ENCODE measurements around the gene COL12A1.

Gene COL12A1

GRCh38 chr6:75176076-75176582 lies 29.7 kb downstream of the COL12A1 start:
- DNase-seq, result no peak

- no peak for DNase-seq
Measured at GRCh38 chr6:75171986-75172385, 33.9 kb downstream of the COL12A1 start.

DNA sequence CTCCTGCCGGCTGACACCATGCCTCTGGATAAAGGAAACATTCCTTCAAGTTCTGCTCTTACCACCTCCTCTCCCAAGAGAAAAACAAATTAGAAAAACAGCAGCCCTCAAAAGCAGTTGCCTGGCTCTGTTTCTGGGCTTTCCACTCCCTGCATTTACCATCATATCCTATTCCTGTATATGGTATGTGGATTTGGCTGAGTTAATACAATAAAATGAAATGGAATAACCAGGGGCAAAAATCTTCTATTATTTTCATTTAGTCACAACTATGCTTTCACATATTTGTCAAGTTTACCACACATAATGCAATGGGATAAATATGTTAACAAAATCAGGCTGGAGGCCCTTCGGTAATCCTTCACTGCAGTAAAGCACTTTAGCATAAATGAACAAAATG lies 34.3 kb downstream of the COL12A1 start:
- DNase-seq, result no peak

- no peak for DNase-seq
Measured at GRCh38 chr6:75170691-75171560, 34.9 kb downstream of the COL12A1 start.

- DNase-seq, result no peak
Measured at GRCh38 chr6:75169689-75170586, 35.9 kb downstream of the COL12A1 start.

GRCh38 chr6:75167851-75168250 lies 38.0 kb downstream of the COL12A1 start:
- DNase-seq, result no peak

GRCh38 chr6:75167325-75167724 lies 38.5 kb downstream of the COL12A1 start:
- DNase-seq, result no peak

- DNase-seq, result no peak
Measured at GRCh38 chr6:75166773-75167172, 39.1 kb downstream of the COL12A1 start.

DNA sequence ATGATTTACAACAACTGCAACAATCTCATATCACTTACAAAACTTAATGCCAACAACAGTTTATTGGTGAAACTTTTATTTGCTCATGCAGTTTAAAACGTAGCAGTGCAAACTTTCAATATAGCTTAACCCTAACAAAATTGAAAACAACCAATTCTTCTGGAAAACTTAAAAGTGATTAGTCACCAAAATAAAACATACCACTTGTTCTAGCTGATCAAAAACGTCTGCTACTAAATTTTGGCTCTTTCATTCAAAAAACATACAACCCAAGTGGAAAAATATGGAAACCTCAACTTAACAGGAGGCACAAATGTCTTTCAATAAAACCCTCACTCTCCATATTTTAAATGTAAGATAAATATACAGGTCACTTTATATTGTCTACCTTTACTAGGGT lies 39.6 kb downstream of the COL12A1 start:
- no peak for DNase-seq

DNA sequence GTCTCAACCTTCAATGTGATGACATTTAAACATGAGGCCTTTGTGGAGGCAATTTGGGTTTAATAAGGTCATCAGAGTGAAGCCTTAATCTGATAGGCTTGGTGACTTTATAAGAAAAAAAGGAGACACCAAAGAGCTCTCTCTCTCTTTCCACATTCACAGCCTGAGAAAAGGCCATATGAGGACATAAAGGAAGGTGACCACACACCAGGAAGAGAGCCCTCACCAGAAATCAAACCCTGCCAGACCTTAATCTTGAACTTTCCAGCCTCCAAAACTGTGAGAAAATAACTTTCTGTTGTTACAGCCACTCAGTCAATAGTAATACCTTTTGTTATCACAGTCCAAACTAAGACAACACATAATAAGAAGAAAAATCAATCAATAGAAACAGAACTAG lies 47.7 kb downstream of the COL12A1 start:
- no peak for DNase-seq

DNA sequence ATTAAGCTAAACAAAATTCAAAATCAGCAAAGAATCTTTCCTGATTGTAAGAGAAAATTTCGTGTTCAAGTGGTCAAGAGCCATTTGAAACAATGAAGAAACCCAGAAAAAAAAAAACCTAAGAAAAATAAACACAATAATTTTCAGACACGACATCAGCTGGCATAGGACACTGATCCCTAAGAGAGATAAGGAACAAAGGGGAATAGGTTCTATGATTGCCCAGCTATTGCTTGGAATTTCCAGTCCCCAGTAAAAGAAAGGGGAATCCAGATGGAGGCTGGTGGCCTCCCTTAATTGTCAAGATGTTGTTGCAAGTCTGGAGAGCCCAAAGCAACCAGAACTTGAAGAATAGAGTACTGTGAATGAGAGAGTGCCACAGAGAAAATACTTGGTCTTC lies 48.5 kb downstream of the COL12A1 start:
- no peak for DNase-seq

- no peak for DNase-seq
Measured at GRCh38 chr6:75156186-75156878, 49.5 kb downstream of the COL12A1 start.

GRCh38 chr6:75155631-75156030 lies 50.2 kb downstream of the COL12A1 start:
- DNase-seq, result no peak

- no peak for DNase-seq
Measured at GRCh38 chr6:75154973-75155372, 50.9 kb downstream of the COL12A1 start.

- no peak for DNase-seq
Measured at GRCh38 chr6:75150685-75151412, 55.0 kb downstream of the COL12A1 start.

GRCh38 chr6:75149696-75150095 lies 56.2 kb downstream of the COL12A1 start:
- DNase-seq, result no peak

- no peak for DNase-seq
Measured at GRCh38 chr6:75149240-75149639, 56.6 kb downstream of the COL12A1 start.

DNA sequence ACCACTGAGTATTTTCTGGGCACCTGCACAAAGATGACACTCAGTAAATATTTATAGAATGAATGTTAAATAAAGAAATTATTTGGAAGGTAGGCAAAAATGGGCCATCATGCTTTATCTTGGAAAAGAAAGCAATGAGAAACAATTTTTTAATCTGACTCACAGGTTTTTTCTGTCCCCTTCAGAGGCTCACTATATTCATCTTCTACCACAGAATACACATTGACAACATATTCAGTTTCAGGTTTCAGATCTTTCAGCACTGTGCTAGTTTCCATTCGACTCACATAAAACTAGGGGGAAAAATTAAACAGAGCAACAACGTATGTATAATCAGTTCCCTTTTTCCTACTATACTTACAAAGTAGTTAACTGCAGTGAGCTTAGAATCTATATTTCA lies 58.3 kb downstream of the COL12A1 start:
- DNase-seq, result no peak

DNA sequence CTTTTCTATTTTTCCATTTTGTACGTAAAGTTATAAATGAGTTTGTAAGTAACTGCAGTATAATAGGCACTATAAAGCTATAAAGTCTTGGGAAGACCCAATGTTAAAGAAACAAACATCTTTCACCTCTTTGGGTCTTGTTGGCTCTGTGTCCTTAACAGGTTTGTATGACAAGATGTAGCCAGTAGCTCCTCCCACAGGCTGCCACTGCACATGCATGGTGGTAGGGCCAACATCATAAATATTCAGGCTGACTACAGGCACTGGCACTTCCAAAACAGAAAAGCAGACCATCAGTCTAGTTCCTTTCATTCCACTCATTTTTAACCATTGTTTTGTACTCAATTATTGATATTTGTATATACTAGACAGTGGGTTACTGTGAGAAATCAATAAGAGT lies 59.9 kb downstream of the COL12A1 start:
- no peak for DNase-seq

DNA sequence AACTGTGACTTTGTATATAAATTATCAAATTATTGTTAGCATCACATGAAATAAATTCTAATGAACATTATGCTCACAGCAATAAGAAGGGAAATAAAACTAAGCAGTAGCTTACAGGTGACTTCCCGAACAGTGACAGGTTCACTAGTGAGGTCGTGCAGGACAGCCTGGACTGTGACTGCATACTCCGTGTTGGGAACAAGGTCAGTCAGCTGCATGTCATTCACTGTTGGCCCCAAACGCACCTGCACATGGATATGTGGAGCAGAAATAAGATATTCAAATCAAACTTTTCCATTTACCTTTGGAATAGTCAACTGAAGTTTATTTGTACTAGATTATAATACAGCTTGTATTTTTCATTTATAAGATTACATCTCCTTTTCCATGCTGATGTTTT lies 60.6 kb downstream of the COL12A1 start:
- DNase-seq, result no peak

DNA sequence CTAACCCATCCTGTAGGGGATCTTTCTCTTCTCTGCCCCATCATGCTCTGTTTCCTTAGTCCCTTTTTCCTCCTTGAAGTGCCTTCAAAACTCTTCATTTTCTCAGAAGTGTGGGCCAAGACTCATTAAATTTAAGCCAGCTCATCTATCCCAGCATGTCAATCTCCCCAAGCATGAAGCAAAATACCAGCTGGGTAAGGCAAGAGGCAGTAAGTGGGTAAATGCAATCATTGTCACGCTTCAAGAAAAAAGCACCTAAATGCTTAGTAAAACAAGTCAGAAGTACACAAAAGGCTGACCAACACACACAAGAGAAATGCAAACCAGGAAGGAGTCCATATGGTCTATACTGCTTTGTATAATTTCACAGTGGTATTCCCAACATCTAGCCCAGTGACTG lies 61.5 kb downstream of the COL12A1 start:
- no peak for DNase-seq

- DNase-seq, result no peak
Measured at GRCh38 chr6:75143191-75143590, 62.7 kb downstream of the COL12A1 start.
